Ovary (tissue), 3 donors: ENCODE data around the gene SCGB3A2.
"Not testable (repeated sequence)": the region's sequence is repeated elsewhere in the genome, so short reads cannot be mapped to it uniquely, and the experiment has no call there.

Experiments
- EP300 ChIP-seq: sonication (generic); formaldehyde crosslinking; IDR thresholded peaks from one replicate; pipeline ENCODE4 v1.6.1; 2017; ENCODE audit warnings: antibody characterized with exemption
- POLR2A ChIP-seq: fragments of 450-650 bp; IDR thresholded peaks from one replicate; pipeline ENCODE4 v1.6.1; 2017; ENCODE audit warnings: antibody characterized with exemption, mild to moderate bottlenecking, moderate library complexity
- TF ChIP-seq, protein P1 (sequence below), 3 donors: fragments of 450-650 bp in 2 of 3; fragments of 200-600 bp in 1 of 3; IDR thresholded peaks; one replicate each; pipeline versions ENCODE4 v1.5.1 to v1.8.0; 2016 to 2022; ENCODE audit warnings: antibody characterized with exemption in 3 of 3, mild to moderate bottlenecking in 1 of 3
- donor health status: DM: no; HTN: no; CAD: no.

DNA sequence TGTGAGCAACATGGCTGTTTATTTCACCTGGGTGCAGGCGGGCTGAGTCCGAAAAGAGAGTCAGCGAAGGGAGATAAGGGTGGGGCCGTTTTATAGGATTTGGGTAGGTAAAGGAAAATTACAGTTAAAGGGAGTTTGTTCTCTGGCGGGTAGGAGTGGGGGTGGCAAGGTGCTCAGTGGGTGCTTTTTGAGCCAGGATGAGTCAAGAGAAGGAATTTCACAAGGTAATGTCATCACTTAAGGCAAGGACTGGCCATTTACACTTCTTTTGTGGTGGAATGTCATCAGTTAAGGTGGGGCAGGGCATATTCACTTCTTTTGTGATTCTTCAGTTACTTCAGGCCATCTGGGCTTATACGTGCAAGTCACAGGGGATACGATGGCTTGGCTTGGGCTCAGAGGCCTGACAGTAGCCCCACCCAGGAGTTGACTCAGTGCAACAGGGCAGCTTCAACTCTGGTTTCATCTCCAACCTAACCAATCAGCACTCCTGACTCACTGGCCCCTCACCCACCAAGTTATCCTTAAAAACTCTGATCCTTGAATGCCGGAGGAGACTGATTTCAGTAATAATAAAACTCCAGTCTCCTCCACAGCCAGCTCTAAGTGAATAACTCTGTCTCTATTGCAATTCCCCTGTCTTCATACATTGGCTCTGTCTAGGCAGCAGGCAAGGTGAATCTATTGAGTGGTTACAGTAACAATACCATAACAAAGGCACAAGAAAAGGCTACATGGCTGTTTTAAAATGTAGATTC lies 4.2 kb upstream of the SCGB3A2 start:
- TF ChIP-seq, protein P1, sequence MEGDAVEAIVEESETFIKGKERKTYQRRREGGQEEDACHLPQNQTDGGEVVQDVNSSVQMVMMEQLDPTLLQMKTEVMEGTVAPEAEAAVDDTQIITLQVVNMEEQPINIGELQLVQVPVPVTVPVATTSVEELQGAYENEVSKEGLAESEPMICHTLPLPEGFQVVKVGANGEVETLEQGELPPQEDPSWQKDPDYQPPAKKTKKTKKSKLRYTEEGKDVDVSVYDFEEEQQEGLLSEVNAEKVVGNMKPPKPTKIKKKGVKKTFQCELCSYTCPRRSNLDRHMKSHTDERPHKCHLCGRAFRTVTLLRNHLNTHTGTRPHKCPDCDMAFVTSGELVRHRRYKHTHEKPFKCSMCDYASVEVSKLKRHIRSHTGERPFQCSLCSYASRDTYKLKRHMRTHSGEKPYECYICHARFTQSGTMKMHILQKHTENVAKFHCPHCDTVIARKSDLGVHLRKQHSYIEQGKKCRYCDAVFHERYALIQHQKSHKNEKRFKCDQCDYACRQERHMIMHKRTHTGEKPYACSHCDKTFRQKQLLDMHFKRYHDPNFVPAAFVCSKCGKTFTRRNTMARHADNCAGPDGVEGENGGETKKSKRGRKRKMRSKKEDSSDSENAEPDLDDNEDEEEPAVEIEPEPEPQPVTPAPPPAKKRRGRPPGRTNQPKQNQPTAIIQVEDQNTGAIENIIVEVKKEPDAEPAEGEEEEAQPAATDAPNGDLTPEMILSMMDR (IDR thresholded peaks at IDR 0.05) = not testable (repeated sequence)
- not testable (repeated sequence) for TF ChIP-seq POLR2A, EP300
